GM23338 (cell line): ENCODE measurements around the gene RFC2. TPM values are rescaled to one million over a fixed set of nuclear protein-coding genes. Genes with fewer than 3 reads are reported as not detected.

Experiments used
- ATAC-seq: fragments of 200-7000 bp; cut with Tn5 transposase; 3 replicates; pipeline ENCODE4 v1.9.1; 2020
- DNase-seq: peaks from one replicate; pipeline ENCODE4 v3.0.0-alpha.2; 2015; ENCODE audit warnings: low spot score
- H2AFZ ChIP-seq: fragments of 200-600 bp; sonication (generic); 2 replicates; pipeline ENCODE4 v1.8.0; 2016; ENCODE audit warnings: antibody characterized with exemption, mild to moderate bottlenecking, moderate library complexity
- H3F3A ChIP-seq: fragments of 200-600 bp; sonication (generic); replicated peaks from 2 replicates; pipeline ENCODE4 v1.8.0; 2017; ENCODE audit warnings: antibody characterized with exemption, mixed run types, low read depth
- H3K27ac ChIP-seq: fragments of 200-600 bp; sonication (generic); 2 replicates; pipeline ENCODE4 v1.6.1; 2016; ENCODE audit warnings: low read depth
- H3K27me3 ChIP-seq: fragments of 200-600 bp; sonication (generic); 2 replicates; pipeline ENCODE4 v1.8.0; 2016; ENCODE audit warnings: mild to moderate bottlenecking, mixed run types, moderate library complexity; ENCODE audit not compliant: insufficient read depth
- H3K36me3 ChIP-seq: fragments of 200-600 bp; sonication (generic); 2 replicates; pipeline ENCODE4 v1.8.0; 2016; ENCODE audit warnings: mild to moderate bottlenecking; ENCODE audit not compliant: insufficient read depth
- H3K4me1 ChIP-seq: fragments of 200-600 bp; sonication (generic); 2 replicates; pipeline ENCODE4 v1.8.0; 2016; ENCODE audit warnings: mild to moderate bottlenecking, moderate library complexity; ENCODE audit not compliant: insufficient read depth
- H3K4me2 ChIP-seq: fragments of 200-600 bp; sonication (generic); 2 replicates; pipeline ENCODE4 v1.7.1; 2017; ENCODE audit warnings: mixed run types
- H3K4me3 ChIP-seq: fragments of 200-600 bp; sonication (generic); 2 replicates; pipeline ENCODE4 v1.6.1; 2016; ENCODE audit warnings: mixed run types
- H3K79me2 ChIP-seq: fragments of 200-600 bp; sonication (generic); replicated peaks from 2 replicates; pipeline ENCODE4 v1.8.0; 2017; ENCODE audit warnings: mild to moderate bottlenecking; ENCODE audit not compliant: insufficient read depth
- H3K9me2 ChIP-seq: fragments of 200-600 bp; sonication (generic); 2 replicates; pipeline ENCODE4 v1.8.0; 2017; ENCODE audit not compliant: insufficient read depth
- H4K20me1 ChIP-seq: fragments of 200-600 bp; sonication (generic); replicated peaks from 2 replicates; pipeline ENCODE4 v1.8.0; 2017; ENCODE audit warnings: mild to moderate bottlenecking; ENCODE audit not compliant: insufficient read depth
- H3K27ac Mint-ChIP-seq: 2 replicates; pipeline ENCODE4 v1.8.0; 2020; ENCODE audit warnings: inconsistent platforms, mild to moderate bottlenecking, moderate library complexity, mixed read lengths
- H3K27me3 Mint-ChIP-seq: 3 replicates; pipeline ENCODE4 v1.8.0; 2022; ENCODE audit warnings: low read depth, mild to moderate bottlenecking, moderate library complexity, mixed read lengths, inconsistent platforms; ENCODE audit not compliant: insufficient read depth, poor library complexity
- H3K36me3 Mint-ChIP-seq: 3 replicates; pipeline ENCODE4 v1.8.0; 2021; ENCODE audit warnings: low read depth, mild to moderate bottlenecking, inconsistent platforms, moderate library complexity, mixed read lengths
- H3K4me1 Mint-ChIP-seq: 3 replicates; pipeline ENCODE4 v1.8.0; 2020; ENCODE audit warnings: mild to moderate bottlenecking, inconsistent platforms, mixed read lengths
- H3K4me3 Mint-ChIP-seq: 3 replicates; pipeline ENCODE4 v1.8.0; 2021; ENCODE audit warnings: moderate library complexity, mild to moderate bottlenecking, inconsistent platforms, mixed read lengths
- H3K9me3 Mint-ChIP-seq: 3 replicates; pipeline ENCODE4 v1.8.0; 2020; ENCODE audit warnings: moderate library complexity, mild to moderate bottlenecking, inconsistent platforms, mixed read lengths
- CREB1 ChIP-seq: fragments of 250-450 bp; sonication (Bioruptor Pico); IDR thresholded peaks from 2 replicates; pipeline ENCODE4 v1.5.0; 2020; ENCODE audit warnings: low read depth, mild to moderate bottlenecking, moderate library complexity
- EZH2 ChIP-seq: fragments of 200-600 bp; sonication (generic); IDR thresholded peaks from one replicate; pipeline ENCODE4 v1.8.0; 2017; ENCODE audit warnings: antibody characterized with exemption, mild to moderate bottlenecking, low read depth; ENCODE audit not compliant: unreplicated experiment
- JUNB ChIP-seq: IDR thresholded peaks from one replicate; pipeline ENCODE4 v1.6.1; 2016; ENCODE audit warnings: antibody characterized with exemption; ENCODE audit not compliant: unreplicated experiment
- ZNF114 ChIP-seq: fragments of 250-450 bp; sonication (Bioruptor Pico); IDR thresholded peaks from 2 replicates; pipeline ENCODE4 v1.5.0; 2020; ENCODE audit warnings: mild to moderate bottlenecking, moderate library complexity
- polyA plus RNA-seq: library from polyadenylated mRNA; unstranded; fragments of >200 nt; fragmentation: Nextera tagmentation; extraction: Ambion mirVana; gene quantifications from 2 replicates; pipeline ENCODE4 v1.2.1, GENCODE V29; 2016
- total RNA-seq: library from RNA; depleted of rRNA; stranded (reverse); fragments of >200 nt; shearing (Covaris generic); gene quantifications from 2 replicates; pipeline ENCODE4 v1.2.3, GENCODE V29; 2014
- TF ChIP-seq, protein P1 (sequence below): IDR thresholded peaks from one replicate; pipeline ENCODE4 v1.6.1; 2018; ENCODE audit warnings: antibody characterized with exemption; ENCODE audit not compliant: unreplicated experiment
- TF ChIP-seq, protein P2 (sequence below): IDR thresholded peaks from 2 replicates; pipeline ENCODE4 v1.6.1; 2016; ENCODE audit warnings: antibody characterized with exemption

The RFC2 gene
- total and polyA plus RNA-seq, 2 experiments from 2014 or later: 56.4 to 75.2 TPM

DNA sequence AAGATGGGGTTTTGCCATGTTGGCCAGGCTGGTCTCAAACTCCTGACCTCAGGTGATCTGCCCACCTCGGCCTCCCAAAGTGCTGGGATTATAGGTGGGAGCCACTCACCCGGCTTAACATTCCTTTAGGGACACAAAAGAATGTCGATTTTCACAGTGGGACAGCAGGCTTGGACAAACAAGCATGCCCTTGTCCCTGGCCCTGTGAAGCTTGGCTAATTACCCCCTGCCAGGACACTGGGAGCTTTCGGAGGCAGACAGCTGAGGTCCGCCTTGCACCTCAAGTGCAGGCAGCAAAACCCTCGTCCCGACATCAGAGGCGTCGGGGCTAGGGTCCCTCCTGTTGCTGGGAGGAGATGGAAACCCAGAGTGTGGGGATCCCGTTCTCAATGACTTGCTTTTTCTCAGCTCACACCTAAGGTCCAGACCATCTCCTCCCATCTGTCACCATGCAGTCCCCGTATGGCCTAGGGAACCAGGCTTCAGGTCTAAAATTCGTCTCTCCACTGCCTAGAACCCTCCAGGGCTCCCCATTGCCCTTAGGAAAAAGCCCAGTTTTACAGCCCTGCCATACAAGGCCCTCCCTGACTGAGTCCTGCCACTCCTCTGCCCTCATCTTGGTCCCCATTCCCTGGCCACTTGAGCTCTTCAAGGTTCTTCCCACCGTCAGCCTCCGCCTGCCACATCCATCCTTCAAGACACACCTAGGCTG is 28.7 kb upstream of the RFC2 start (continued):
- TF ChIP-seq, protein P1, sequence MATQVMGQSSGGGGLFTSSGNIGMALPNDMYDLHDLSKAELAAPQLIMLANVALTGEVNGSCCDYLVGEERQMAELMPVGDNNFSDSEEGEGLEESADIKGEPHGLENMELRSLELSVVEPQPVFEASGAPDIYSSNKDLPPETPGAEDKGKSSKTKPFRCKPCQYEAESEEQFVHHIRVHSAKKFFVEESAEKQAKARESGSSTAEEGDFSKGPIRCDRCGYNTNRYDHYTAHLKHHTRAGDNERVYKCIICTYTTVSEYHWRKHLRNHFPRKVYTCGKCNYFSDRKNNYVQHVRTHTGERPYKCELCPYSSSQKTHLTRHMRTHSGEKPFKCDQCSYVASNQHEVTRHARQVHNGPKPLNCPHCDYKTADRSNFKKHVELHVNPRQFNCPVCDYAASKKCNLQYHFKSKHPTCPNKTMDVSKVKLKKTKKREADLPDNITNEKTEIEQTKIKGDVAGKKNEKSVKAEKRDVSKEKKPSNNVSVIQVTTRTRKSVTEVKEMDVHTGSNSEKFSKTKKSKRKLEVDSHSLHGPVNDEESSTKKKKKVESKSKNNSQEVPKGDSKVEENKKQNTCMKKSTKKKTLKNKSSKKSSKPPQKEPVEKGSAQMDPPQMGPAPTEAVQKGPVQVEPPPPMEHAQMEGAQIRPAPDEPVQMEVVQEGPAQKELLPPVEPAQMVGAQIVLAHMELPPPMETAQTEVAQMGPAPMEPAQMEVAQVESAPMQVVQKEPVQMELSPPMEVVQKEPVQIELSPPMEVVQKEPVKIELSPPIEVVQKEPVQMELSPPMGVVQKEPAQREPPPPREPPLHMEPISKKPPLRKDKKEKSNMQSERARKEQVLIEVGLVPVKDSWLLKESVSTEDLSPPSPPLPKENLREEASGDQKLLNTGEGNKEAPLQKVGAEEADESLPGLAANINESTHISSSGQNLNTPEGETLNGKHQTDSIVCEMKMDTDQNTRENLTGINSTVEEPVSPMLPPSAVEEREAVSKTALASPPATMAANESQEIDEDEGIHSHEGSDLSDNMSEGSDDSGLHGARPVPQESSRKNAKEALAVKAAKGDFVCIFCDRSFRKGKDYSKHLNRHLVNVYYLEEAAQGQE: no peak

DNA sequence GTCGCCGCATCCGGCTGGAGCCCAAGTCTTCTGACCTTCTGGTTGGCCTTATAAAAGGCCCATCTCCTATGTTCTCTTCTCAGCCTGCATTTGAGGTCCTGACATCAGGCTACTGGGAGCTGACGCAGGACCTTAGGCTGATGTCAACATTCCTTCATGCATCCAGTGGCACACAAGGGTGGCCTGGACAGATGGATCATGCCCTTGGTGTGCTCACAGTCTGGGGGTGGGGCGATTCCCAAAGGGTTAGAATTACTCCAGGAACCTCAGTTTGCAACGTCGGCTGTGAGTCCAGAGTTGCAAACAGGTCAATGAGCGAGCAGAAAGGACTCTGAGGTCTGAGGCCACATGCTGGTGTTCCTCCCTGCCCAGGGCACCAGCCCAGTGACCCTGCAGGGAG is 26.8 kb upstream of the RFC2 start:
- H3K27me3 Mint-ChIP-seq: peaks cover 12% of the 10 kb centered on the region
- Histone ChIP-seq H3K9me2 (no peaks in the 10 kb centered on the region), H3K4me2 (no peak overlapping the region), H3K36me3 (no peaks in the 10 kb centered on the region), H3K79me2 (no peaks in the 10 kb centered on the region), H3K27me3 (no peaks in the 10 kb centered on the region), H3K4me1 (peaks cover 15% of the 10 kb centered on the region), H3F3A (peaks cover 6% of the 10 kb centered on the region; the same call in 1 of the 2 replicates), H2AFZ (no peak overlapping the region), H3K4me3 (no peak overlapping the region), H3K27ac (no peak overlapping the region), H4K20me1 (no peaks in the 10 kb centered on the region)
- DNase-seq (no peak), ATAC-seq (no peak)
- no peaks in the 10 kb centered on the region for H3K9me3 Mint-ChIP-seq
- H3K27ac Mint-ChIP-seq: no peak overlapping the region
- no peak for TF ChIP-seq JUNB
- TF ChIP-seq, protein P2, sequence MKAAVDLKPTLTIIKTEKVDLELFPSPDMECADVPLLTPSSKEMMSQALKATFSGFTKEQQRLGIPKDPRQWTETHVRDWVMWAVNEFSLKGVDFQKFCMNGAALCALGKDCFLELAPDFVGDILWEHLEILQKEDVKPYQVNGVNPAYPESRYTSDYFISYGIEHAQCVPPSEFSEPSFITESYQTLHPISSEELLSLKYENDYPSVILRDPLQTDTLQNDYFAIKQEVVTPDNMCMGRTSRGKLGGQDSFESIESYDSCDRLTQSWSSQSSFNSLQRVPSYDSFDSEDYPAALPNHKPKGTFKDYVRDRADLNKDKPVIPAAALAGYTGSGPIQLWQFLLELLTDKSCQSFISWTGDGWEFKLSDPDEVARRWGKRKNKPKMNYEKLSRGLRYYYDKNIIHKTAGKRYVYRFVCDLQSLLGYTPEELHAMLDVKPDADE: no peak
- TF ChIP-seq, protein P1: no peak
- TF ChIP-seq ZNF114 (CRISPR knock-in tag): no peak
- TF ChIP-seq CREB1 (CRISPR knock-in tag): no peak
- TF ChIP-seq EZH2: no peak
- no peaks in the 10 kb centered on the region for H3K36me3 Mint-ChIP-seq
- H3K4me1 Mint-ChIP-seq: peaks cover 36% of the 10 kb centered on the region
- no peak overlapping the region for H3K4me3 Mint-ChIP-seq
